K562 (cell line): ENCODE results near the gene CHM. TPM values are rescaled to one million over a fixed set of nuclear protein-coding genes. Genes with fewer than 3 reads are reported as not detected.

ENCODE experiments used
- ATAC-seq: fragments of 200-7000 bp; cut with Tn5 transposase; 3 replicates; pipeline ENCODE4 v1.9.1; 2020; ENCODE audit warnings: moderate library complexity
- BruUV-seq: library from RNA; stranded (reverse); fragments of 400-500 nt; replicated peaks from 2 replicates; lab custom pipeline; 2021; lab: Mats Ljungman, UMichigan
- CTCF ChIA-PET: fragments of 300-600 bp; formaldehyde crosslinking; extraction: SDS; loops from one replicate; lab custom pipeline; 2021; ENCODE audit warnings: low intra/inter-chr PET ratio; lab: Yijun Ruan, JAX
- POLR2A ChIA-PET: fragments of 300-600, 350-650 bp; sonication (Branson Sonifier 250); formaldehyde crosslinking; extraction: SDS; loops from one replicate; lab custom pipeline; 2021; ENCODE audit warnings: antibody characterized with exemption, inconsistent platforms; lab: Yijun Ruan, JAX
- DNase-seq, 4 experiments: peaks; one replicate each; pipeline versions ENCODE4 v3.0.0 to v3.0.0-alpha.2; 2011 to 2018; ENCODE audit warnings: low spot score in 3 of 4, mixed read lengths in 3 of 4; ENCODE audit errors: extremely low read depth in 1 of 4
- FAIRE-seq: peaks from 2 replicates; lab custom pipeline; 2011; peaks lifted over from hg19 to GRCh38; lab: Jason Lieb, UNC
- H2AFZ ChIP-seq: 2 replicates; pipeline ENCODE4 v1.6.0; 2011; ENCODE audit warnings: low read depth, low read length, control low read depth, inconsistent platforms
- H3K27ac ChIP-seq: fragments of 200-600 bp; 3 replicates; pipeline ENCODE4 v1.8.0; 2011; ENCODE audit warnings: low read depth, mild to moderate bottlenecking, control low read depth, inconsistent platforms, low read length, moderate library complexity, mixed read lengths; ENCODE audit errors: extremely low read depth
- H3K27me3 ChIP-seq, 2 experiments: fragments of 300-600 bp in 1 of 2; 2 replicates in 1 of 2; 3 replicates in 1 of 2; pipeline versions ENCODE4 v1.6.0 to v1.8.0; 2011; ENCODE audit warnings: inconsistent platforms in 2 of 2, low read length in 2 of 2, mild to moderate bottlenecking in 1 of 2, mixed read lengths in 1 of 2, moderate library complexity in 1 of 2; ENCODE audit not compliant: control insufficient read depth in 2 of 2, insufficient read depth in 2 of 2
- H3K36me3 ChIP-seq: fragments of 300-600 bp; 3 replicates; pipeline ENCODE4 v1.8.0; 2011; ENCODE audit warnings: mild to moderate bottlenecking, low read length, inconsistent platforms; ENCODE audit not compliant: control insufficient read depth, insufficient read depth
- H3K4me1 ChIP-seq, 2 experiments: fragments of 200-600 bp in 1 of 2; replicated peaks in 1 of 2; 2 replicates in 1 of 2; 3 replicates in 1 of 2; pipeline versions ENCODE4 v1.5.1 to v1.8.0; 2011; ENCODE audit warnings: inconsistent platforms in 2 of 2, low read length in 2 of 2, mild to moderate bottlenecking in 1 of 2, mixed read lengths in 1 of 2, moderate library complexity in 1 of 2; ENCODE audit not compliant: control insufficient read depth in 2 of 2, insufficient read depth in 2 of 2
- H3K4me2 ChIP-seq: 2 replicates; pipeline ENCODE4 v1.6.1; 2011; ENCODE audit warnings: low read length, control low read depth, inconsistent platforms, mixed read lengths; ENCODE audit not compliant: insufficient read depth
- H3K4me3 ChIP-seq: fragments of 200-600 bp; sonication (generic), shearing (Covaris generic); 2 replicates; pipeline ENCODE4 v1.5.1; 2016; ENCODE audit warnings: control low read depth, inconsistent platforms
- H3K79me2 ChIP-seq: fragments of 200-600 bp; 3 replicates; pipeline ENCODE4 v1.8.0; 2011; ENCODE audit warnings: low read length, inconsistent platforms; ENCODE audit not compliant: control insufficient read depth, insufficient read depth
- H3K9ac ChIP-seq, 2 experiments: 2 replicates each; pipeline versions ENCODE4 v1.6.0 to v1.6.1; 2011; ENCODE audit warnings: low read depth in 2 of 2, low read length in 2 of 2, control low read depth in 1 of 2, inconsistent platforms in 1 of 2, mild to moderate bottlenecking in 1 of 2, mixed read lengths in 1 of 2; ENCODE audit not compliant: insufficient read depth in 1 of 2
- H3K9me1 ChIP-seq: one replicate; pipeline ENCODE4 v1.6.0; 2011; ENCODE audit warnings: inconsistent platforms, mild to moderate bottlenecking, low read length, moderate library complexity; ENCODE audit not compliant: control insufficient read depth, insufficient read depth
- H3K9me3 ChIP-seq: replicated peaks from 2 replicates; pipeline ENCODE4 v1.5.1; 2011; ENCODE audit warnings: low read depth, low read length, inconsistent platforms; ENCODE audit not compliant: control insufficient read depth, insufficient read depth
- H4K20me1 ChIP-seq: replicated peaks from 2 replicates; pipeline ENCODE4 v1.6.1; 2011; ENCODE audit warnings: low read length, inconsistent platforms, mixed read lengths; ENCODE audit not compliant: control insufficient read depth, insufficient read depth
- ATF4 ChIP-seq: fragments of 450-650 bp; formaldehyde crosslinking; IDR thresholded peaks from 2 replicates; pipeline ENCODE4 v1.4.0; 2022; ENCODE audit warnings: mild to moderate bottlenecking, moderate library complexity
- ESRRB ChIP-seq: fragments of 250-450 bp; sonication (Bioruptor Pico); IDR thresholded peaks from 2 replicates; pipeline ENCODE4 v1.5.0; 2020; ENCODE audit warnings: mild to moderate bottlenecking, moderate library complexity, borderline replicate concordance
- FOXA1 ChIP-seq: fragments of 450-650 bp; IDR thresholded peaks from 2 replicates; pipeline ENCODE4 v1.6.1; 2016; ENCODE audit warnings: mild to moderate bottlenecking, borderline replicate concordance
- HDGF ChIP-seq: fragments of 450-650 bp; IDR thresholded peaks from 2 replicates; pipeline ENCODE4 v1.6.1; 2016
- HNRNPL ChIP-seq: fragments of 200-400 bp; formaldehyde crosslinking; IDR thresholded peaks from 2 replicates; pipeline ENCODE4 v1.6.1; 2017; ENCODE audit warnings: low read depth, mild to moderate bottlenecking, low read length
- HNRNPLL ChIP-seq: fragments of 200-400 bp; formaldehyde crosslinking; IDR thresholded peaks from 2 replicates; pipeline ENCODE4 v1.6.1; 2017; ENCODE audit warnings: low read length, low read depth, mild to moderate bottlenecking; ENCODE audit not compliant: poor library complexity, severe bottlenecking
- MAX ChIP-seq: sonication (generic); formaldehyde crosslinking; IDR thresholded peaks from 2 replicates; pipeline ENCODE4 v1.9.0; 2022; ENCODE audit warnings: mild to moderate bottlenecking, missing genetic modification reagents
- MYBL2 ChIP-seq, 2 experiments: fragments of 450-650 bp in 1 of 2; sonication (generic) in 1 of 2; formaldehyde crosslinking in 1 of 2; IDR thresholded peaks; 2 replicates each; pipeline versions ENCODE4 v1.6.1 to v1.8.1; 2017 to 2022; ENCODE audit warnings: borderline replicate concordance in 1 of 2, inconsistent platforms in 1 of 2, low read depth in 1 of 2, mild to moderate bottlenecking in 1 of 2, missing genetic modification reagents in 1 of 2, moderate library complexity in 1 of 2
- NFIX ChIP-seq: fragments of 250-450 bp; sonication (Bioruptor Pico); IDR thresholded peaks from 2 replicates; pipeline ENCODE4 v1.4.0; 2020; ENCODE audit warnings: low read depth, mild to moderate bottlenecking, moderate library complexity
- NR4A1 ChIP-seq, 2 experiments: fragments of 250-450 bp in 1 of 2; fragments of 450-650 bp in 1 of 2; sonication (Bioruptor Pico) in 1 of 2; IDR thresholded peaks; 2 replicates each; pipeline versions ENCODE4 v1.4.0 to v1.6.1; 2016 to 2020; ENCODE audit warnings: mild to moderate bottlenecking in 2 of 2, missing compliant biosample characterization in 1 of 2, missing genetic modification characterization in 1 of 2, moderate library complexity in 1 of 2
- NRF1 ChIP-seq, 2 experiments: fragments of 450-650 bp; IDR thresholded peaks in 1 of 2; conservative IDR thresholded peaks in 1 of 2; 2 replicates each; pipeline ENCODE4 v1.6.1; 2014; ENCODE audit warnings: mild to moderate bottlenecking in 2 of 2
- PHB ChIP-seq: fragments of 250-450 bp; sonication (Bioruptor Pico); IDR thresholded peaks from 2 replicates; pipeline ENCODE4 v1.5.0; 2021
- RBM25 ChIP-seq: fragments of 200-400 bp; formaldehyde crosslinking; IDR thresholded peaks from 2 replicates; pipeline ENCODE4 v1.6.1; 2018; ENCODE audit warnings: low read length, low read depth, moderate library complexity; ENCODE audit not compliant: severe bottlenecking
- SAFB ChIP-seq: fragments of 200-400 bp; formaldehyde crosslinking; IDR thresholded peaks from 2 replicates; pipeline ENCODE4 v1.6.1; 2017; ENCODE audit warnings: low read depth, low read length, borderline replicate concordance
- SOX6 ChIP-seq: fragments of 450-650 bp; IDR thresholded peaks from 2 replicates; pipeline ENCODE4 v1.6.1; 2014; ENCODE audit warnings: mild to moderate bottlenecking
- TFAP4 ChIP-seq: sonication (generic); formaldehyde crosslinking; IDR thresholded peaks from 2 replicates; pipeline ENCODE4 v1.8.0; 2022; ENCODE audit warnings: missing genetic modification reagents, mild to moderate bottlenecking, moderate library complexity, borderline replicate concordance
- ZBTB8A ChIP-seq: fragments of 450-650 bp; IDR thresholded peaks from 2 replicates; pipeline ENCODE4 v1.6.1; 2018; ENCODE audit warnings: mild to moderate bottlenecking, moderate library complexity; ENCODE audit not compliant: partially characterized antibody
- ZNF41 ChIP-seq: fragments of 250-450 bp; sonication (Bioruptor Pico); conservative IDR thresholded peaks from 2 replicates; pipeline ENCODE4 v1.4.0; 2020; ENCODE audit warnings: mild to moderate bottlenecking
- ZNF766 ChIP-seq: fragments of 200-800 bp; sonication (Bioruptor generic); conservative IDR thresholded peaks from 2 replicates; pipeline ENCODE4 v1.6.1; 2016; ENCODE audit warnings: missing genetic modification characterization, missing compliant biosample characterization
- in situ Hi-C: fragments of 300-500 bp; cut with MboI; formaldehyde crosslinking; loops from 4 replicates; pipeline ENCODE4 v1.15.0; 2018; ENCODE audit warnings: inconsistent platforms, mixed read lengths
- intact Hi-C: fragments of 100-400 bp; cut with micrococcal nuclease; formaldehyde crosslinking; loops from 2 replicates; pipeline ENCODE4 v1.14.2; 2022
- polyA plus RNA-seq, 8 experiments: library from polyadenylated mRNA; depleted of rRNA in 4 of 8; stranded (reverse) in 5 of 8; unstranded in 3 of 8; fragments of >200 nt; fragmentation: Nextera tagmentation in 2 of 8; fragmentation: Illumina TruSeq in 1 of 8; extraction: Ambion mirVana in 2 of 8; extraction: Trizol in 1 of 8; gene quantifications; 2 replicates each; pipeline versions ENCODE4 v1.2.1 to v1.2.3, GENCODE V29; 2011 to 2014; ENCODE audit warnings: inconsistent platforms in 1 of 8, missing spikeins in 1 of 8
- total RNA-seq, 7 experiments: library from RNA; depleted of rRNA in 6 of 7; stranded (reverse); fragments of >200 nt in 6 of 7; fragmentation: Illumina TruSeq in 2 of 7; extraction: Trizol in 2 of 7; gene quantifications; 2 replicates each; pipeline versions ENCODE4 v1.2.1 to v1.2.3, GENCODE V29; 2011 to 2021; ENCODE audit warnings: low replicate concordance in 1 of 7
- TF ChIP-seq, protein P1 (sequence below), 2 experiments: fragments of 450-650 bp; IDR thresholded peaks; 2 replicates each; pipeline ENCODE4 v1.6.1; 2016

CHM gene
- total and polyA plus RNA-seq, 9 of the 15 experiments (the other 6 are each of a cell fraction or from before 2014, with no cell fraction given): 2.2 to 9.0 (median 4.6) TPM

GRCh38 chrX:86023811-86024210 lies 23.5 kb downstream of the CHM start:
- TF ChIP-seq TFAP4 (CRISPR knock-in tag): no peak
- TF ChIP-seq HDGF: no peak
- no peak for TF ChIP-seq MAX (CRISPR knock-in tag)
- TF ChIP-seq SOX6: no peak
- no peak for TF ChIP-seq RBM25
- TF ChIP-seq FOXA1: no peak
- no peak for TF ChIP-seq ATF4 (CRISPR knock-in tag)
- TF ChIP-seq, protein P1, sequence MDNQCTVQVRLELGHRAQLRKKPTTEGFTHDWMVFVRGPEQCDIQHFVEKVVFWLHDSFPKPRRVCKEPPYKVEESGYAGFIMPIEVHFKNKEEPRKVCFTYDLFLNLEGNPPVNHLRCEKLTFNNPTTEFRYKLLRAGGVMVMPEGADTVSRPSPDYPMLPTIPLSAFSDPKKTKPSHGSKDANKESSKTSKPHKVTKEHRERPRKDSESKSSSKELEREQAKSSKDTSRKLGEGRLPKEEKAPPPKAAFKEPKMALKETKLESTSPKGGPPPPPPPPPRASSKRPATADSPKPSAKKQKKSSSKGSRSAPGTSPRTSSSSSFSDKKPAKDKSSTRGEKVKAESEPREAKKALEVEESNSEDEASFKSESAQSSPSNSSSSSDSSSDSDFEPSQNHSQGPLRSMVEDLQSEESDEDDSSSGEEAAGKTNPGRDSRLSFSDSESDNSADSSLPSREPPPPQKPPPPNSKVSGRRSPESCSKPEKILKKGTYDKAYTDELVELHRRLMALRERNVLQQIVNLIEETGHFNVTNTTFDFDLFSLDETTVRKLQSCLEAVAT (IDR thresholded peaks at IDR 0.05): no peak
- no peak for TF ChIP-seq NRF1 (conservative IDR thresholded peaks at IDR 0.05 in 1 of 2, IDR thresholded peaks at IDR 0.05 in 1 of 2)
- no peak for TF ChIP-seq NR4A1 (CRISPR knock-in tag; IDR thresholded peaks at IDR 0.05)
- no peak for TF ChIP-seq NR4A1 (tag; IDR thresholded peaks at IDR 0.05)
- no peak for TF ChIP-seq MYBL2 (IDR thresholded peaks at IDR 0.05; ENCODE audit: low read depth)
- no peak for TF ChIP-seq MYBL2 (CRISPR knock-in tag; IDR thresholded peaks at IDR 0.05; ENCODE audit: borderline replicate concordance)
- TF ChIP-seq ZNF766 (CRISPR knock-in tag): no peak
- no peak for TF ChIP-seq ESRRB (CRISPR knock-in tag)
- no peak for TF ChIP-seq ZBTB8A
- TF ChIP-seq ZNF41: no peak
- TF ChIP-seq NFIX (CRISPR knock-in tag): no peak
- no peak for TF ChIP-seq SAFB
- no peak for TF ChIP-seq PHB
- no peak for TF ChIP-seq HNRNPL
- no peak for TF ChIP-seq HNRNPLL
- FAIRE-seq: no peak
- no peaks in the 10 kb centered on the region for H3K4me1 ChIP-seq
- H4K20me1 ChIP-seq: no peaks in the 10 kb centered on the region
- H2AFZ ChIP-seq: no peak overlapping the region
- no peaks in the 10 kb centered on the region for H3K79me2 ChIP-seq
- H3K9ac ChIP-seq: no peak overlapping the region
- ATAC-seq: no peak
- intact Hi-C loops: no loop called here
- no peak overlapping the region for H3K27ac ChIP-seq
- ChIA-PET POLR2A (no interaction called here), CTCF (no interaction called here)
- no TSS peak for BruUV-seq
- no peak overlapping the region for H3K4me3 ChIP-seq
- H3K4me2 ChIP-seq: no peak overlapping the region
- no peaks in the 10 kb centered on the region for H3K9me3 ChIP-seq
- DNase-seq: no peak
- in situ Hi-C loops: no loop called here
- no peaks in the 10 kb centered on the region for H3K9me1 ChIP-seq
- H3K27me3 ChIP-seq: no peaks in the 10 kb centered on the region
- no peaks in the 10 kb centered on the region for H3K36me3 ChIP-seq
